Measurements from ENCODE around the gene AOC3. TPM values are rescaled to one million over a fixed set of nuclear protein-coding genes. Genes with fewer than 3 reads are reported as not detected.
"Not testable (repeated sequence)": the region's sequence is repeated elsewhere in the genome, so short reads cannot be mapped to it uniquely, and the experiment has no call there.

Gene AOC3
- total and polyA plus RNA-seq, 2 donors (not counting 3 experiments of a cell fraction or from before 2014, with no cell fraction given) = 0.11 to 0.27 TPM

GRCh38 chr17:42866631-42867575, 15.9 kb downstream of the AOC3 start:
- H3K4me1 ChIP-seq (ENCODE audit: control insufficient read depth, extremely low read depth, insufficient read depth, low read length) = no peaks in the 10 kb centered on the region
- FAIRE-seq (no peak), DNase-seq (ENCODE audit: low read depth, low spot score) (no peak)
- no peaks in the 10 kb centered on the region for H3K79me2 ChIP-seq (ENCODE audit: control insufficient read depth, insufficient read depth, low read length)
- TF ChIP-seq MYC (IDR thresholded peaks at IDR 0.05; ENCODE audit: low read depth, low read length) (no peak), JUN (IDR thresholded peaks at IDR 0.05; ENCODE audit: borderline replicate concordance, insufficient read depth, insufficient read length, low read depth) (no peak), FOS (IDR thresholded peaks at IDR 0.05; ENCODE audit: borderline replicate concordance, insufficient read depth, low read length) (no peak), GATA2 (IDR thresholded peaks at IDR 0.05; ENCODE audit: insufficient read depth, insufficient read length, low read depth, low read length) (no peak), POLR2A (IDR thresholded peaks at IDR 0.05; ENCODE audit: low read depth, low read length) (no peak), POLR2AphosphoS5 (IDR thresholded peaks at IDR 0.05; ENCODE audit: insufficient read depth, low read depth, low read length) (no peak), EZH2 (IDR thresholded peaks at IDR 0.05; ENCODE audit: borderline replicate concordance, low read depth, low read length, severe bottlenecking) (no peak)
- TF ChIP-seq, protein P1, sequence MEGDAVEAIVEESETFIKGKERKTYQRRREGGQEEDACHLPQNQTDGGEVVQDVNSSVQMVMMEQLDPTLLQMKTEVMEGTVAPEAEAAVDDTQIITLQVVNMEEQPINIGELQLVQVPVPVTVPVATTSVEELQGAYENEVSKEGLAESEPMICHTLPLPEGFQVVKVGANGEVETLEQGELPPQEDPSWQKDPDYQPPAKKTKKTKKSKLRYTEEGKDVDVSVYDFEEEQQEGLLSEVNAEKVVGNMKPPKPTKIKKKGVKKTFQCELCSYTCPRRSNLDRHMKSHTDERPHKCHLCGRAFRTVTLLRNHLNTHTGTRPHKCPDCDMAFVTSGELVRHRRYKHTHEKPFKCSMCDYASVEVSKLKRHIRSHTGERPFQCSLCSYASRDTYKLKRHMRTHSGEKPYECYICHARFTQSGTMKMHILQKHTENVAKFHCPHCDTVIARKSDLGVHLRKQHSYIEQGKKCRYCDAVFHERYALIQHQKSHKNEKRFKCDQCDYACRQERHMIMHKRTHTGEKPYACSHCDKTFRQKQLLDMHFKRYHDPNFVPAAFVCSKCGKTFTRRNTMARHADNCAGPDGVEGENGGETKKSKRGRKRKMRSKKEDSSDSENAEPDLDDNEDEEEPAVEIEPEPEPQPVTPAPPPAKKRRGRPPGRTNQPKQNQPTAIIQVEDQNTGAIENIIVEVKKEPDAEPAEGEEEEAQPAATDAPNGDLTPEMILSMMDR (IDR thresholded peaks at IDR 0.05; ENCODE audit: extremely low read depth in 1 of 2, insufficient read depth in 1 of 2, low read depth in 1 of 2, low read length in 2 of 2) = no peak
- TF ChIP-seq, protein P2, sequence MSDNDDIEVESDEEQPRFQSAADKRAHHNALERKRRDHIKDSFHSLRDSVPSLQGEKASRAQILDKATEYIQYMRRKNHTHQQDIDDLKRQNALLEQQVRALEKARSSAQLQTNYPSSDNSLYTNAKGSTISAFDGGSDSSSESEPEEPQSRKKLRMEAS (IDR thresholded peaks at IDR 0.05; ENCODE audit: insufficient read depth, insufficient read length) = no peak
- H3K9ac ChIP-seq (replicated peaks; ENCODE audit: extremely low read depth, insufficient read depth, low read length) = no peak overlapping the region
- ChIA-PET POLR2A (no interaction called here), CTCF (interaction anchor here (1.2 kb wide), 1 partner anchor 18 kb away, joined by 3 read pairs; no protein-coding TSS in a partner anchor)
- no peaks in the 10 kb centered on the region for H3K9me1 ChIP-seq (replicated peaks; ENCODE audit: control insufficient read depth, extremely low read depth, insufficient read depth, low read length)
- BruUV-seq (replicated peaks) = no TSS peak
- intact Hi-C loops (cut with micrococcal nuclease) (no loop called here), dilution Hi-C loops (cut with MboI; ENCODE audit: extremely low pct_ligation_motif_present, low sequenced_read_pairs) (no loop called here)
- H3K27me3 ChIP-seq (ENCODE audit: control insufficient read depth in 2 of 2, insufficient read depth in 2 of 2, low read length in 2 of 2) = peaks cover 0 to 4% of the 10 kb centered on the region in 2 experiments
- H3K36me3 ChIP-seq (ENCODE audit: control insufficient read depth in 2 of 2, extremely low read depth in 1 of 2, insufficient read depth in 2 of 2, low read length in 2 of 2) = no peaks in the 10 kb centered on the region
- no peaks in the 10 kb centered on the region for H3K9me3 ChIP-seq (replicated peaks; ENCODE audit: control insufficient read depth, insufficient read depth, low read length)
- H3K4me3 ChIP-seq (replicated peaks in 1 of 3; ENCODE audit: insufficient read depth in 1 of 3, low read depth in 1 of 3, low read length in 3 of 3) = no peak overlapping the region
- no peak overlapping the region for H2AFZ ChIP-seq (ENCODE audit: low read depth, low read length)
- no peak overlapping the region for H3K4me2 ChIP-seq (ENCODE audit: insufficient read depth, low read length)
- H3K27ac ChIP-seq (ENCODE audit: insufficient read depth, low read depth, low read length) = no peak overlapping the region
- H4K20me1 ChIP-seq (replicated peaks; ENCODE audit: control insufficient read depth, extremely low read depth, insufficient read depth, low read length) = no peaks in the 10 kb centered on the region

- H3K36me3 ChIP-seq (ENCODE audit: control insufficient read depth in 2 of 2, extremely low read depth in 1 of 2, insufficient read depth in 2 of 2, low read length in 2 of 2); POLR2A ChIA-PET; H3K79me2 ChIP-seq (ENCODE audit: control insufficient read depth, insufficient read depth, low read length); H3K4me2 ChIP-seq (ENCODE audit: insufficient read depth, low read length); H4K20me1 ChIP-seq (replicated peaks; ENCODE audit: control insufficient read depth, extremely low read depth, insufficient read depth, low read length); H3K27me3 ChIP-seq (ENCODE audit: control insufficient read depth in 2 of 2, insufficient read depth in 2 of 2, low read length in 2 of 2); H3K9me3 ChIP-seq (replicated peaks; ENCODE audit: control insufficient read depth, insufficient read depth, low read length); H2AFZ ChIP-seq (ENCODE audit: low read depth, low read length); BruUV-seq (replicated peaks); dilution Hi-C loops (cut with MboI; ENCODE audit: extremely low pct_ligation_motif_present, low sequenced_read_pairs); H3K4me1 ChIP-seq (ENCODE audit: control insufficient read depth, extremely low read depth, insufficient read depth, low read length); DNase-seq (ENCODE audit: low read depth, low spot score); H3K9ac ChIP-seq (replicated peaks; ENCODE audit: extremely low read depth, insufficient read depth, low read length); H3K4me3 ChIP-seq (replicated peaks in 1 of 3; ENCODE audit: insufficient read depth in 1 of 3, low read depth in 1 of 3, low read length in 3 of 3); H3K9me1 ChIP-seq (replicated peaks; ENCODE audit: control insufficient read depth, extremely low read depth, insufficient read depth, low read length); intact Hi-C loops (cut with micrococcal nuclease); H3K27ac ChIP-seq (ENCODE audit: insufficient read depth, low read depth, low read length); FAIRE-seq: not testable (repeated sequence)
- CTCF ChIA-PET = interaction anchor here (1.2 kb wide), 1 partner anchor 19 kb away, joined by 3 read pairs; no protein-coding TSS in a partner anchor
Measured at GRCh38 chr17:42867694-42868261, 16.8 kb downstream of the AOC3 start.

Data from endothelial cell of umbilical vein (primary cell).